GM12891 (cell line): ENCODE results near the gene SRSF6.

Experiments
- POLR2AphosphoS5 ChIP-seq: IDR thresholded peaks from 2 replicates; pipeline ENCODE4 v1.6.1; 2011; ENCODE audit warnings: low read depth, low read length, control low read depth
- TAF1 ChIP-seq: IDR thresholded peaks from 2 replicates; pipeline ENCODE4 v1.6.1; 2011; ENCODE audit warnings: low read depth, low read length, control low read depth

DNA sequence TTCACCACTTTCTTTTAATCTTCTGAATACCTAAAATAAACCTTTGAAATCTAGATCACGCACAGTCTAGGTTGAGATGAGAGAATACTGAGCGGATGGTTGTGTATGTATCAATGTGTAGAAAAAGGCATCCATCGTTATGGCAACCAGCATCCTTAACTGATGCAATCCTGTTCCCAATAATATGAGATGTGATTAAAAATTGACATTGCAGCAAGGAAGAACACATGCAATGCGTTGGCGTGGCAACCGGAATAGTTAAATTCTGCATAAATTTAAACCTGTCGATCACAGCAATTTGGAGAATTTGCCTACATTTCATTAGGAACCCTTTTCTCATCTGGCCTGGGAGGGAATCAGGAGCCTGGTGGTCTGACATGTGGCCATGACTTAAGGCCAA, 48.5 kb downstream of the SRSF6 start:
- TF ChIP-seq POLR2AphosphoS5 (no peak), TAF1 (no peak)
